ENCODE measurements around the gene PANX1.

The PANX1 gene

DNA sequence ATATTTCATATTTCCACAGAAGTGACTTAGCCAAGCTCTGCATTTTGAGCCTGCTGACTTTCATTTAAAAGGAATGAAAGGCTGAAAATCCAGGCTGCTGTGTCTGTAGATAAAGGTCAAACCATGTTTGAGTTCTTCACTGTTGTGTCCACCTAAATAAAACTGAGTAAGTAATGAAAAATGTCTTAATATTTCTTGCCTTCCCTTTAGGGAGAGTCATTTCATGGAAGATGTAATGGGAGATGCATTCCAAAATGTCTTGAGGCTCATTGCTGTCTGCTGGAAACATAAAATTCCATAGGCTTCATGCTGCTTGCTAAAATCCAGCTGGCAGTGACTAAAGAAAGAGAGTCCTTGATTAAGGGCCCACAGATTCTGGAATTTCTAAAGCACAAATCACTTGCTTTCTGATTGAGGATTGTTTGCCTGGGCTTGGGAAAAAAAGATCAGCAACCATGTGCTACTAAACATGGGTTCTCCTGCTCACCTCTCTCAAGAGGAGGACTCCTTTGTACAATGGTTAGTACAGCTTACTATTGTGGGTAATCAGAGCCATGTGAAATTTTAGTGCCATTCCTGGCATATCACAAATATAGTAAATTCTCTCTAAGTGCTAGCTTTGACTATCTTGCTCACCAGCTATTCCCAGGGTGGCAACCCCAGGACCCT lies 56.9 kb downstream of the PANX1 start:
- no peak for DNase-seq (ENCODE audit: low read depth)

DNA sequence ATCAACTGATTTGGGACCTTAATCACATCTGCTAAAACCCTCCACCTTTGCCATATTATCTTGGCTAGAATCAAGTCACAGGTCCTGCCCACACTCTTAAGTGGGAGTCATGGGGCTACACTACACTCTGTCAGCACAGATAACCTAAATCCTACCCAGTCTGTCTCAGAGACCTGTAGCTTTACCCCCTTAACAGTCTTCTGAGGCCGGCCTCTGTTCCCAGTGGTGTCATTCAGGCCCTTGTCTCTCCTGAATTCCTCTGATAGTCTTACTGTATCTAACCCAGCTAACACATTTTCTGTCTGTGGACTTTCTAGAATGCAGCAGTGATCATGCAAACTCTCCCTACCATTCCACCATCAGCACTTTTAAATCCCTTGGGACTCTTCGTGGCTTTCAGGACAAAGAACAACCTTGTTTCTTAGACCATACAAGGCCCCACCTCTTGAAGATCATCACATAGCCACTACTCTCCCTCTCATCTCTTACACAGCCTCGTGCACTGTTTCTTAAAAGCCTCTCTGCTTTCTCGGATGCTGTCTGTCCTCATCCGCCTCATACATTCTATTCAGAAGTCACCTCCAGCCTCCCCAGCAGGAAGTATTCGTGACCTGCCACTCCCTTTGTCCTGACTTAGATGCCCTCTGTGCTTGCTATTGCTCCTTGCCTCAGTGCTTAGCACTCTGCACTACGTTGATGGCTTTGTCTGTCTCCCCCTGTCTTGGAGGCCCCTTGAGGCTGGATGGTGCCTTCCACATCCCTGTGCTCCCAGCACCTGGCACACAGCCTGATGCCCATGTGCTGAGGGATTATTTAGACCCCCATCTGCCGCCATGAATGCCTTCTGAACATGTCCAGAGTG lies 57.9 kb downstream of the PANX1 start:
- no peak for DNase-seq (ENCODE audit: low read depth)

DNA sequence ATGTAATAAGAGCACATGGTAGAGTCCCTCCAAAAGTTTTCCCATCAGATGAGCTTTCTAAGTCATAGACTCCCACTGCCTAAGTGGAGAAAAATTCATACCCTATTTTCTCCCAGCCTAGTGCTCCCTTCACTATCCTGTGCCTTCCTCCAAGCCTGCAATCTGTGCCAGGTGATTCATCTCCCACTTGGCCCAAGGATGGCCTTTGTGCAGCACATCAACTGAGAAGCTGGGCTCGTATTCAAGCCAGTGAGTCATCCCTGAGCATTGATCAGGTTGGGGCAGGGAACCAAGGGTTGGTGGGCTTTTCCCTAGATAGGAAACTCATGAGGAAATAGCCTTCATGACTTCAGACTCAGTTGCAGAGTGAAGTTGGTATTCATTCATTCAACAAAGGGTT lies 64.6 kb downstream of the PANX1 start:
- DNase-seq (ENCODE audit: low read depth): no peak

DNA sequence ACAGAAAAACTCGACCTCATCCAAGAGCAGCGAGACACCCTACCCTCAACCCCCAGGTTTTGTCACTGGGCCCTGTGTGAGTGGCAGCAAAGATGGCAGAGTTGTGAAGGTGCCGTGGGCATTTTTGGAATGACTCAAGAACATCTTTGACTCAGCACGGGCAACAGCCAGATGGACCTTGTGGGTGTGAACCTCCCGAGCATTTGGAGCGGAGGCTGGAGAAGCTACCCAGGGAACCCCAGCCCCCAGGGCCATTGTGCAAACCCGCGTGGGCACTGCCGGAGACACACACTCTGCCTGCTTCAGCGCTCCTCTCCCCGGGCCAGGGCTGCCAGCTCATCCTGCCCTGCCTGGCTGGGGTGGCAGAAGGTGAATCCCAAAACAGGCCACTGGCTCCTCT lies 66.1 kb downstream of the PANX1 start:
- no peak for DNase-seq (ENCODE audit: low read depth)

DNA sequence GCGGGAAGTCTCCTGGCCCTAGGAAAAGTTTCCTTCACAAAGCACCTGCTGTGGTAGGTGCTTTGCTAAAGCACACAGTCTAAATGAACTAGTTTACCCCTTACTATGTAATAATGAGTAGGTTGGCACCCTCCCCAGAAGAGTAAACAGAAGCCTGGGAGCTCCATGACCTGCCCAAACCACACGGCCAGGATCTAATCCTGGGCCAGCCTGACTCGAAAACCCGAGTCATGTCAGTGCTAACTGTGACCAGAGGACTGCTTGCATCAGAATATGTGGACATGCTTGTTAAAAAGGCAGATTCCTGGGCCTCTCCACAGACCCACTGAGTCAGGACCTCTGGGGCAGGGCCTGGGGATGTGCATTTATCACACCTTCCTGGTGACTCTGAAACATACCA lies 67.7 kb downstream of the PANX1 start:
- no peak for DNase-seq (ENCODE audit: low read depth)

DNA sequence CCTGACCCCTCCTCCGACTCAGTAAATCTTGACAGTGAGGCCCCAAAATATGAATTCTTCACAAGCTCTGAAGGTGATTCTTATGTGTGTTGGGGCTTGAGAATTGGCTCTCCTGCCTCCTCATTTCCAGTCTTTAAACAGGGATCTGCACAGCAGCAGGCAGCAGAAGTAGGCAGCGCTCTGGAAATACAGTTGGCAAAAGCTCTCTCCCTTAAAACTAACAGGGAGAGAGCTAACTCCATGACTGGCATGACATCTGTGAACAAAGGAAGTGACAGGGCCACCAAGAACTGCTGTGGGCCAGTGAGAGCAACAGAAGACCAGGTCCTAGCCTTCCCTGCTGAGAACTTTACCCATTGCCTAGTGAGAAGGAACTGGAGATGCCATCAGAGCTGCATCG lies 70.1 kb downstream of the PANX1 start:
- DNase-seq (ENCODE audit: low read depth): no peak

DNA sequence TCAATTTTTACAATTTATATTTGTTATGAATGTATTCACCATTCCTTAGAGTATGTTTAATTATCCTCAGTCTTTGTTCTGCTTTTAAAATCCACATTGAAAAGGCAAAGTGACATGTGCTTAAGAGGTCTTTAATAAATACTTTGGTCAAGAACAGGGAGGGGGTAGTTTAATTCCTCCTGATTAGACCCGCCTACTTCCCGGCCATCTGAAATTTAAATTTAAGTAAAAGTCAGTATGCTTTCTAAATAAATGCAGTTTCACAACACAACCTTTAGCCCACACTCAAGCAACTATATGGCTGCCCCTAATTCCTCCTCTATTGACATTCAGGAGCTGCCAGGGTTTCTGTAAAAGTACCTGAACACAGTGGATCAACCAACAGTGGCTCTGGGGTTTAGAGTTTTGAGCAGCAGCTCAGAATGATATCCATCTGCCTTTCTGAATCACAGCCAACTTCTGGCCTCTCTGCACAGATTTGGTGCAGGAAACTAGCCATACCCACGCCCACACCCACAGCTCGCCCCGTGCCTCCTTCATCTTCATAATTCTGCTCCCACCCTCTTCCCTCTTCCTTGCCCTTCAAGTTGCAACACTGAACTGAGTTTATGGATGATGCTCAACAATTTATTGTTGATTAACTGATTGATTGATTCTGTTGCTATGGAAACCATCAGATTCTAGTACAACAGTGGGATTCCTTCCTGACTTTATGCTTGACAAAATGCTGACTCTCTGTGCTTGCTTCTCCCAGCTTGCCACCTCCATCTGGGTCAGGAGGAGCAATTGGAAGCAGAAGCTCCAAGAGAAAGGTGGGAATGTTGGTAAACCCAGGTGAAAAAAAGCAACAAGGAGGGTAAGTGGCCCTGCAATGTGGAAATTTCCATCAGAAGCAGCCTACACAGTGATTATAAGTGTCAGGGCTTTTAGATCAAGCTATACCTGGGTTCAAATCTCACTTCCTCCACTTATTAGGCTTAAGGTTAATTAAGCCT lies 70.8 kb downstream of the PANX1 start:
- no peak for DNase-seq (ENCODE audit: low read depth)

DNA sequence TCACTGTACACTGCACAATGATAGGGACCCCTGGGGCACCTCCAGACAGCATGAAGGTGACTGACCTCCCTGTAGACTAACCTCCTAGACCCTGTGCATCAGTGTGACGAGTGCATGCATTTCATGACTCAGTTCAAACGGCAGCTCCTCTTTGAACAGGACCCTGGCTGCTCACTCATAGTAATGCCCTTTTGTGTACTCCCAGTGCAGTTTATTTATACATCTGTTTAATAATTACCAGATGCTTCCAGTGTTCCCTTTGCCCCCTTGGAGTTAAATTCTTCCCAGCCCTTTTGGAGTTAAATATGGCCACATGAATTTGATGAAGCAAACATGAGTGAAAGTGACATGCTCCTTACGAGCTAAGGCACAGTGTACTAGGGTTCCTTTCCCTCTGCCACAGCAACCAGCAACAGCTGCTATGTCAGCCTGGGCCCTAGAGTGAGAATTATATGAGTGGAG lies 72.4 kb downstream of the PANX1 start:
- DNase-seq (ENCODE audit: low read depth): no peak

DNA sequence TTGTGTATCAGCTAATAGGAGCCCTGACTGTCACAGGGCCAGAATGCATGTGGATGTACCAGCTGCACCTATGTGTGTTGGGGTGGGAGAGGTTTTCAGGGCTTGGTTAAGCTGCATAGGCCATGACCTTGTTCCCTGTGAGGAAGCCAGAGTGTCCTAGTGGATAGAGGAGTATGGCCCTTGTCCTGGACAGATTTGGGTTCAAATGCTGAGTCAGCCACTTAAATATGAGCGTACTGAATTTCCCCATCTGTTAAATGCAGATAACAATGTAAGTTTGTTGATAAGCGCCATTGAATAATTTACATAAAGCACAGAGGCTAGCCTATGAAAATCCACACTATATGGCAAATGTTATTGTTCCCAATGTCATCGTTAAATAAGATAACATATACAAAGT lies 74.4 kb downstream of the PANX1 start:
- no peak for DNase-seq (ENCODE audit: low read depth)

DNA sequence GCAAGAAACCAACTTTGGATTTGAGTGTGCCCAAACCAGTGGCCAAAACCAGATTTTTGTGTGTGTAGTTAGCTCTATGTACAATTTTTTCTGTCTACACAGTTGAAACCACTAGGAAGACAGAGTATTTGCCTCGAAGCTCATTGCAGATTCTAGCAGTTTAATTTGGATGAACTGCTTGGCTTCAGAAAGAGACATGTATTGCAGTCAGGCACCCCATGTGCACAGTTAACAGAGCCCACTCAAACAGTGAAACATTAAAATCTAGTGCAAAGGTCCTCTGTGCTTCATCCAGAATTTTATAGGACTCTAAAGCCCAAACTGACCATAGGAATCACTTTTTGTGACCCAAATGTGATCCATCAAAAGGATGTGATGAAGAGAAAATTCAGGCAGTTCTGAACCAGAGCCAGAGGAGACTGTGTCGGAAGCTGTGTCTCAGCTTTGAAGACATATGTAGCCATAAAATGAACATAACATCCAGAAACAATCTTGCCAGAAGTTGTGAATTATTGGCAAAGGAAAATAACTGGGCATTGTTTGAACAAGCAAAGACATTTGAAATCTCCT lies 82.7 kb downstream of the PANX1 start:
- DNase-seq (ENCODE audit: low read depth): no peak

DNA sequence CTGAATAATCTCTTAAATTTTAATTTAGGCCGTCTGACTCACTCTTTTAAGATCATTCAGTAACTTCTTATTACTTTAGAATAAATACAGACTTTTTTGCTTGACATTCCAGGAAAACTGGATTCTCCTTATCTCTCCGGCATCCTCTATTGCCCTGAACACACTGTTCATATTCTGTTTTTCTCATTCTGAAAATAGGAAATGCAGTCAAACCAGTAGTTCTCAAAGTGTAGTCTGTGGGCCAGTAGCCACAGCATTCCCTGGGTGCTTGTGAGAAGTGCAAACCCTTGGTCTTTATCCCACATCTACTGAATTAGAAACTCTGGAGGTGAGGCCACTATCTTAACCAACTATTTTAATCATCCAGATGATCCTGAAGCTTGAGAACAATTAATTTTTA lies 84.3 kb downstream of the PANX1 start:
- DNase-seq (ENCODE audit: low read depth): no peak

DNA sequence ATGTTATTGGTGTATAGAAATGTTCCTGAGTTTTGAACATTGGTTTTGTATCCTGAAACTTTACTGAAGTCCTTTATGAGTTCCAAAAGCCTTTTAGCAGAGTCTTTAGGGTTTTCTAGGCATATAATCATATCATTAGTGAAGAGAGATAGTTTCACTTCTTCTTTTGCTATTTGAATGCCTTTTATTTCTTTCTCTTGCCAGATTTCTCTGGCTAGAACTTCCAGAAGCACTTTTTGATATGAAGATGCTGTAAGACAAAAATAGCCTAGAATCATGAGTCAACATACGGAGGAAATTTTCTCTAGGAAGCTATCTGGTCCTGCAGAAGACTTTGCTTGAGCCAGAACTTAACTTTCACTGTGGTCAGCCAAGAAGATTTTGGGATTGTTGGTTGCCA lies 89.1 kb downstream of the PANX1 start:
- no peak for DNase-seq (ENCODE audit: low read depth)

DNA sequence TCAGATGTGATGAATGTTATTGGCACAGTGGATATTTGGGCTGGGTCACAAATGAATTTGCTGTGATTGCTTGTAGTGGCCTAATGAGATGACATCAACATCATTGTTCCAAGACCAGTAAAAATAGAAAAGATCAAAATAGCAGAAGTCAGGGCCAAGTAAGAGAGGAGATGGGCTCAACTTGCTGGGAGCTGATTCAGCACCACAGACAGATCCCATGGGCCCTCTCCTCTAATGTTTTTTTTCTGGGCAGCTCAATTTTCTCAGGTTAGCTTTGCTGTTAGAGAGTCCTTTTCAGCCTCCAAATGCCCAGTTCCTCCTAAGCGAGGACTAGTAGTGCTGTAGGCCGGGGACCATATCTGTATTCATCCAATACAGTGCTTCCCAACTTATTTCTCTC lies 89.7 kb downstream of the PANX1 start:
- DNase-seq (ENCODE audit: low read depth): no peak

DNA sequence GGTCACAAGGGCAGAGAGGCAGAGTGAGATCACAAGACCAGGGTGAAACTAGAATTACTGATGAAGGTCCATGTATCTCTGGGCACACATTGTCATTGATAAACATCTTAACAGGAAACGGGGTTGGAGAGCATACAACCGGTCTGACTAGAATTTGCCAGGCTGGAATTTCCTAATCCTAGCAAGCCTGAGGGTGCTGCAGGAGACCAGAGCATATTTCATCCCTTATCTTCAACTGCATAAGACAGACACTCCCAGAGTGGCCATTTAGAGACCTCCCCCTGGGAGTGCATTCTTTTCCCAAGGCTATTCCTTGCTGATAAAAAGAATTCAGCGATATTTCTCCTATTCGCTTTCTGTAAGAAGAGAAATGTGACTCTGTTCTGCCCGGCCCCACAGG lies 91.1 kb downstream of the PANX1 start:
- DNase-seq (ENCODE audit: low read depth): no peak

DNA sequence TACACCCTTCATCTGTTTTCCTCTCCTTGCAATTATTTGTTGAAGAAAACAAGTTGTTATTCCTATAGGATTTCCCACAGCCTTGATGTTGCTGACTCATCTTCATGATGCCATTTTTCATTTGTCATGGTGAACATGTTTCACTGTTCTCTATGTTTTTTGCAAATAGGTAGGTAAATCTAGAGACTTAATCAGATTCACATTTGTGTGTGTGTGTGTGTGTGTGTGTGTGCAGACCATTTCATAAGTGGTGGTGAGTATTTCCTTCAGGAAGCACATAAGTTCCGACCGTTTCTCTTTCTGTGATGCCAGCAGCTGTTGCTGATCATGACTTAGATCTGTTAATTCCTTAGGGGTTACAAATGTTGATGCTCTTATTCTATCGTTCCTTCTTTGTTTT lies 95.4 kb downstream of the PANX1 start:
- DNase-seq (ENCODE audit: low read depth): no peak
